Prostate gland (tissue), 2 donors: Measurements from ENCODE around the gene SPNS2. TPM values are rescaled to one million over a fixed set of nuclear protein-coding genes. Genes with fewer than 3 reads are reported as not detected.

Experiments used
- DNase-seq: peaks from one replicate; pipeline ENCODE4 v3.0.0-alpha.2; 2019; ENCODE audit warnings: low spot score
- H3K27ac ChIP-seq, 2 donors: fragments of 200-600 bp; sonication (generic); 2 replicates each; pipeline ENCODE4 v1.5.1; 2017 to 2019
- H3K27me3 ChIP-seq: fragments of 200-600 bp; sonication (generic); replicated peaks from 2 replicates; pipeline ENCODE4 v1.5.1; 2019; ENCODE audit not compliant: insufficient read depth
- H3K36me3 ChIP-seq, 2 donors: fragments of 200-600 bp; sonication (generic); 1 replicate in 1 of 2; 2 replicates in 1 of 2; pipeline versions ENCODE4 v1.5.1 to v1.8.1; 2017 to 2019
- H3K4me1 ChIP-seq: fragments of 200-600 bp; sonication (generic); replicated peaks from 2 replicates; pipeline ENCODE4 v1.5.1; 2019
- H3K4me3 ChIP-seq, 2 donors: fragments of 200-600 bp; sonication (generic); 2 replicates each; pipeline ENCODE4 v1.5.1; 2017 to 2019
- H3K9me3 ChIP-seq: fragments of 200-600 bp; sonication (generic); 2 replicates; pipeline ENCODE4 v1.5.1; 2017
- CTCF ChIP-seq, 4 experiments: fragments of 200-600 bp in 2 of 4; fragments of 450-650 bp in 2 of 4; sonication (generic) in 2 of 4; IDR thresholded peaks; 1 replicate in 3 of 4; 2 replicates in 1 of 4; pipeline ENCODE4 v1.5.1; 2016 to 2019; ENCODE audit warnings: antibody characterized with exemption in 4 of 4, mild to moderate bottlenecking in 2 of 4, moderate library complexity in 2 of 4
- POLR2A ChIP-seq: fragments of 450-650 bp; IDR thresholded peaks from one replicate; pipeline ENCODE4 v1.6.1; 2016; ENCODE audit warnings: antibody characterized with exemption, mild to moderate bottlenecking
- POLR2AphosphoS5 ChIP-seq: sonication (generic); formaldehyde crosslinking; IDR thresholded peaks from one replicate; pipeline ENCODE4 v1.6.1; 2017; ENCODE audit warnings: antibody characterized with exemption
- WGBS: methylation state at CpG from one replicate; pipeline ENCODE4 v1.1.5; 2018; 5-methylcytosine and 5-hydroxymethylcytosine counted together
- intact Hi-C: fragments of 100-400 bp; cut with DNase I; formaldehyde crosslinking; loops from one replicate; pipeline ENCODE4 v1.14.2; 2022
- total RNA-seq, 2 donors: library from RNA; depleted of rRNA; stranded (reverse); fragments of >200 nt; gene quantifications; one replicate each; pipeline ENCODE4 v1.1.0, GENCODE V29; 2016

The SPNS2 gene
- total RNA-seq, 2 donors from 2014 or later: 6.6 to 14.0 TPM

- H3K36me3 ChIP-seq: no peaks in the 10 kb centered on the region
- peaks cover 3% of the 10 kb centered on the region for H3K27me3 ChIP-seq
- H3K9me3 ChIP-seq: no peaks in the 10 kb centered on the region
- H3K4me1 ChIP-seq: no peaks in the 10 kb centered on the region
- H3K27ac ChIP-seq: no peak overlapping the region
- H3K4me3 ChIP-seq: no peak overlapping the region
- DNase-seq: no peak
- TF ChIP-seq CTCF (IDR thresholded peaks at IDR 0.05): no peak
- TF ChIP-seq POLR2AphosphoS5: no peak
- no peak for TF ChIP-seq POLR2A
- 53% methylated on average over 13 of the region's 13 CpGs for WGBS
- intact Hi-C loops: no loop called here
Measured at GRCh38 chr17:4479982-4480751, 18.5 kb upstream of the SPNS2 start.

- no peaks in the 10 kb centered on the region for H3K9me3 ChIP-seq
- DNase-seq: no peak
- H3K36me3 ChIP-seq: no peaks in the 10 kb centered on the region
- H3K27me3 ChIP-seq: no peaks in the 10 kb centered on the region
- no peak overlapping the region for H3K4me3 ChIP-seq
- 63% methylated on average over 14 of the region's 14 CpGs for WGBS
- H3K27ac ChIP-seq: no peak overlapping the region
- intact Hi-C loops: no loop called here
- TF ChIP-seq CTCF (IDR thresholded peaks at IDR 0.05) (no peak), POLR2AphosphoS5 (no peak), POLR2A (no peak)
- no peaks in the 10 kb centered on the region for H3K4me1 ChIP-seq
Measured at GRCh38 chr17:4480929-4481898, 17.5 kb upstream of the SPNS2 start.

GRCh38 chr17:4482338-4483011 is 16.2 kb upstream of the SPNS2 start:
- Histone ChIP-seq H3K36me3 (no peaks in the 10 kb centered on the region), H3K4me3 (no peak overlapping the region), H3K9me3 (no peaks in the 10 kb centered on the region), H3K27ac (no peak overlapping the region), H3K27me3 (no peaks in the 10 kb centered on the region), H3K4me1 (no peaks in the 10 kb centered on the region)
- 81% methylated on average over 16 of the region's 16 CpGs for WGBS
- intact Hi-C loops: no loop called here
- TF ChIP-seq POLR2AphosphoS5: no peak
- no peak for DNase-seq

- 57% methylated on average over 12 of the region's 13 CpGs for WGBS
- Histone ChIP-seq H3K36me3 (no peaks in the 10 kb centered on the region), H3K4me1 (no peaks in the 10 kb centered on the region), H3K27me3 (no peaks in the 10 kb centered on the region), H3K27ac (no peak overlapping the region), H3K4me3 (no peak overlapping the region), H3K9me3 (no peaks in the 10 kb centered on the region)
- DNase-seq: no peak
- TF ChIP-seq POLR2AphosphoS5: no peak
- no peak for TF ChIP-seq CTCF (IDR thresholded peaks at IDR 0.05)
- peak; percentile 12 for TF ChIP-seq POLR2A
- intact Hi-C loops: no loop called here
Measured at GRCh38 chr17:4483012-4483840, 15.5 kb upstream of the SPNS2 start.
